GM19467 (cell line): ENCODE measurements around the gene LRRC10B.
"Not testable (repeated sequence)": the region's sequence is repeated elsewhere in the genome, so short reads cannot be mapped to it uniquely, and the experiment has no call there.

Experiments used
- ATAC-seq: cut with Tn5 transposase; IDR thresholded peaks from one replicate; pipeline ENCODE4 v1.9.1; 2021; ENCODE audit warnings: mild to moderate bottlenecking, moderate library complexity; ENCODE audit not compliant: unreplicated experiment

Gene LRRC10B

GRCh38 chr11:61507962-61508861, at the start of gene LRRC10B:
Gene LRRC10B, plus strand, starts transcription at chr11:61508749. Its CDS starts 250 bp downstream, at chr11:61508999.
- no peak for ATAC-seq

GRCh38 chr11:61460474-61460881, 48.1 kb upstream of the LRRC10B start:
- no peak for ATAC-seq

- no peak for ATAC-seq
Measured at GRCh38 chr11:61460986-61461385, 47.6 kb upstream of the LRRC10B start.

GRCh38 chr11:61467602-61468001, 40.9 kb upstream of the LRRC10B start:
- ATAC-seq: not testable (repeated sequence)

- ATAC-seq: no peak
Measured at GRCh38 chr11:61468002-61468401, 40.5 kb upstream of the LRRC10B start.

GRCh38 chr11:61472282-61472681, 36.3 kb upstream of the LRRC10B start:
- no peak for ATAC-seq

GRCh38 chr11:61472868-61473267, 35.7 kb upstream of the LRRC10B start:
- no peak for ATAC-seq

- ATAC-seq: no peak
Measured at GRCh38 chr11:61473370-61474012, 35.1 kb upstream of the LRRC10B start.

GRCh38 chr11:61474013-61474643, 34.4 kb upstream of the LRRC10B start:
- ATAC-seq: no peak

GRCh38 chr11:61475433-61475832, 33.1 kb upstream of the LRRC10B start:
- ATAC-seq: no peak

GRCh38 chr11:61476371-61476770, 32.2 kb upstream of the LRRC10B start:
- no peak for ATAC-seq

GRCh38 chr11:61477126-61477525, 31.4 kb upstream of the LRRC10B start:
- no peak for ATAC-seq

- no peak for ATAC-seq
Measured at GRCh38 chr11:61477727-61478148, 30.8 kb upstream of the LRRC10B start.

- not testable (repeated sequence) for ATAC-seq
Measured at GRCh38 chr11:61479360-61480058, 29.0 kb upstream of the LRRC10B start.

GRCh38 chr11:61480261-61480993, 28.1 kb upstream of the LRRC10B start:
- no peak for ATAC-seq

GRCh38 chr11:61480994-61481335, 27.6 kb upstream of the LRRC10B start:
- no peak for ATAC-seq

- ATAC-seq: no peak
Measured at GRCh38 chr11:61481806-61482205, 26.7 kb upstream of the LRRC10B start.

- ATAC-seq: no peak
Measured at GRCh38 chr11:61482513-61482912, 26.0 kb upstream of the LRRC10B start.

GRCh38 chr11:61484541-61484940, 24.0 kb upstream of the LRRC10B start:
- no peak for ATAC-seq

- no peak for ATAC-seq
Measured at GRCh38 chr11:61485080-61485479, 23.5 kb upstream of the LRRC10B start.
